ENCODE data around the gene RBM20. TPM values are rescaled to one million over a fixed set of nuclear protein-coding genes. Genes with fewer than 3 reads are reported as not detected.

RBM20 gene
- total RNA-seq, 1 experiment from 2014 or later: 0.17 TPM

GRCh38 chr10:110837418-110838171, 193.5 kb downstream of the RBM20 start:
- Histone ChIP-seq H3K27ac (ENCODE audit: insufficient read length, low read depth, low read length) (no peak overlapping the region), H4K5ac (ENCODE audit: insufficient read length, low read depth, low read length) (no peak overlapping the region), H3K4me2 (ENCODE audit: insufficient read depth, insufficient read length, low read length) (no peak overlapping the region), H3K56ac (ENCODE audit: insufficient read length, low read depth, low read length) (no peak overlapping the region), H2BK12ac (ENCODE audit: insufficient read length, low read depth, low read length) (no peak overlapping the region), H3K4me1 (ENCODE audit: insufficient read depth, low read length) (no peaks in the 10 kb centered on the region), H4K91ac (ENCODE audit: insufficient read length, low read depth, low read length) (no peak overlapping the region), H2BK120ac (ENCODE audit: low read depth, low read length, poor library complexity, severe bottlenecking) (no peak overlapping the region), H2BK15ac (ENCODE audit: low read depth, low read length) (no peak overlapping the region), H2BK5ac (ENCODE audit: insufficient read length, low read length) (no peak overlapping the region), H3K14ac (ENCODE audit: insufficient read depth, low read length) (no peak overlapping the region), H3K79me2 (ENCODE audit: insufficient read depth, low read length) (no peaks in the 10 kb centered on the region), H4K20me1 (ENCODE audit: control insufficient read depth, insufficient read depth, insufficient read length) (no peaks in the 10 kb centered on the region), H3K9me3 (ENCODE audit: control insufficient read depth, low read depth, low read length) (no peaks in the 10 kb centered on the region), H2AK5ac (ENCODE audit: insufficient read length, low read length) (no peak overlapping the region), H2BK20ac (ENCODE audit: low read depth, low read length, poor library complexity, severe bottlenecking) (no peak overlapping the region), H3K79me1 (ENCODE audit: insufficient read depth, low read depth, low read length, poor library complexity, severe bottlenecking) (no peaks in the 10 kb centered on the region), H3K4ac (ENCODE audit: low read depth, low read length) (no peak overlapping the region), H3T11ph (ENCODE audit: low read length) (no peak overlapping the region), H3K18ac (ENCODE audit: insufficient read length, low read depth, low read length) (no peak overlapping the region), H3K27me3 (ENCODE audit: insufficient read depth, low read length) (no peaks in the 10 kb centered on the region), H3K23me2 (ENCODE audit: insufficient read length, low read depth, low read length, poor library complexity, severe bottlenecking) (no peaks in the 10 kb centered on the region), H2AFZ (ENCODE audit: low read length) (no peak overlapping the region), H4K8ac (replicated peaks; ENCODE audit: insufficient read length, low read depth, low read length) (no peak overlapping the region), H3K23ac (ENCODE audit: insufficient read length, low read depth, low read length) (no peak overlapping the region), H3K9ac (ENCODE audit: extremely low read depth, insufficient read length, low read length) (no peak overlapping the region)
- Mint-ChIP-seq H3K4me1 (peaks cover 28 to 31% of the 10 kb centered on the region in 2 experiments), H3K27me3 (ENCODE audit: low read depth) (no peaks in the 10 kb centered on the region), H3K9me3 (no peaks in the 10 kb centered on the region), H3K4me3 (no peak overlapping the region), H3K27ac (no peak overlapping the region), H3K36me3 (ENCODE audit: insufficient read depth in 1 of 3, low read depth in 3 of 3) (no peaks in the 10 kb centered on the region)
- DNase-seq: no peak
- no CpG with 5 or more reads among the region's 2 CpGs for WGBS (ENCODE audit: extremely low coverage, insufficient read length, low lambda C conversion rate)
- TF ChIP-seq CTCF (conservative IDR thresholded peaks at IDR 0.05): no peak
